Measurements from ENCODE around the gene COL27A1. TPM values are rescaled to one million over a fixed set of nuclear protein-coding genes. Genes with fewer than 3 reads are reported as not detected.

The COL27A1 gene
- total and polyA plus RNA-seq, 7 donors = 1.4 to 13.3 (median 4.3) TPM

- Histone ChIP-seq H3K27me3 (no peaks in the 10 kb centered on the region), H3K36me3 (peaks cover 0 to 11% (median 0%) of the 10 kb centered on the region in 4 donors), H3K4me1 (peaks cover 0 to 12% (median 3%) of the 10 kb centered on the region in 4 donors), H3K4me3 (no peak overlapping the region), H3K9me3 (no peaks in the 10 kb centered on the region), H3K27ac (no peak overlapping the region)
- peak; percentile 57 for DNase-seq
- TF ChIP-seq POLR2A (IDR thresholded peaks at IDR 0.05) (no peak), CTCF (IDR thresholded peaks at IDR 0.05) (no peak), POLR2AphosphoS5 (IDR thresholded peaks at IDR 0.05) (no peak), EP300 (IDR thresholded peaks at IDR 0.05) (no peak)
- intact Hi-C loops (cut with DNase I) = no loop called here
- 67 to 73% methylated on average over 23 of the region's 23 CpGs for WGBS, 2 donors
These were observed 133.1 kb downstream of the COL27A1 start for GRCh38 chr9:114288193-114289091.

DNA sequence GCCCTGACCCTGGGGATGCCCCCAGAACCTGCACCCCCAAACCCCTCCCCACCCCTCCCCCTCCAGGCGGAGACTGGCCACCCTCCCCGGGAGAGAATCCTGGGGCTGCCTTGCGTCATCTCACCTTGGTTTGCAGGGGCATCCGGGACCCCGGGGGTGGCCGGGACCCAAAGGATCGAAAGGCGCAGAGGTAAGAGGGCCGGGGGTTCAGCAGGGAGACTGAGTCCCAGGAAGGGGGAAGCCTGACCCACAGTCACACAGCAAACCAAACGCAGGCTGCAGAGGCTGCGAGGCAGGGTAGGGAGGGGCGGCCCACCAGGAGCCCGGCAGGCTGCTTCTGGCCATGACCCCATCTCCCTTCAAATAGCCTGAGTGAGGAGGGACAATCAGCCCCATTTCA is 133.8 kb downstream of the COL27A1 start:
- Histone ChIP-seq H3K4me3 (no peak overlapping the region), H3K36me3 (peaks cover 0 to 11% (median 0%) of the 10 kb centered on the region in 4 donors), H3K27me3 (no peaks in the 10 kb centered on the region), H3K9me3 (no peaks in the 10 kb centered on the region), H3K27ac (no peak overlapping the region), H3K4me1 (peaks cover 0 to 12% (median 3%) of the 10 kb centered on the region in 4 donors)
- TF ChIP-seq CTCF (IDR thresholded peaks at IDR 0.05) = no peak
- TF ChIP-seq EP300 (IDR thresholded peaks at IDR 0.05) = no peak
- TF ChIP-seq POLR2A (IDR thresholded peaks at IDR 0.05) = no peak
- no peak for TF ChIP-seq POLR2AphosphoS5 (IDR thresholded peaks at IDR 0.05)
- intact Hi-C loops (cut with DNase I) = no loop called here
- DNase-seq = peak; percentile 46
- 90 to 91% methylated on average over 13 of the region's 13 CpGs for WGBS, 2 donors

GRCh38 chr9:114289571-114290481 is 134.5 kb downstream of the COL27A1 start:
- WGBS, 2 donors = 86 to 90% methylated on average over 13 of the region's 13 CpGs
- H3K4me3 ChIP-seq = no peak overlapping the region
- no peaks in the 10 kb centered on the region for H3K27me3 ChIP-seq
- DNase-seq = peak; percentile 55
- intact Hi-C loops (cut with DNase I) = loop anchor here (1.0 kb wide), 3 partner anchors 135 to 208 kb away; partner anchors contain the start of gene COL27A1
- peaks cover 0 to 12% (median 3%) of the 10 kb centered on the region in 4 donors for H3K4me1 ChIP-seq
- TF ChIP-seq EP300 (IDR thresholded peaks at IDR 0.05) = no peak
- TF ChIP-seq CTCF (IDR thresholded peaks at IDR 0.05) = no peak
- TF ChIP-seq POLR2AphosphoS5 (IDR thresholded peaks at IDR 0.05) = no peak
- no peak for TF ChIP-seq POLR2A (IDR thresholded peaks at IDR 0.05)
- peaks cover 0 to 16% (median 0%) of the 10 kb centered on the region in 4 donors for H3K36me3 ChIP-seq
- peaks cover 0 to 4% (median under 1%) of the 10 kb centered on the region in 4 donors for H3K9me3 ChIP-seq
- no peak overlapping the region for H3K27ac ChIP-seq

- Histone ChIP-seq H3K27me3 (no peaks in the 10 kb centered on the region), H3K36me3 (peaks cover 0 to 23% (median 0%) of the 10 kb centered on the region in 4 donors), H3K27ac (no peak overlapping the region), H3K9me3 (peaks cover 0 to 4% (median 1%) of the 10 kb centered on the region in 4 donors), H3K4me3 (no peak overlapping the region), H3K4me1 (peaks cover 0 to 12% (median 3%) of the 10 kb centered on the region in 4 donors)
- WGBS, 2 donors = 71 to 76% methylated on average over 7 of the region's 7 CpGs
- intact Hi-C loops (cut with DNase I) = loop anchor here (1.0 kb wide), 3 partner anchors 135 to 208 kb away; partner anchors contain the start of gene COL27A1
- TF ChIP-seq EP300 (IDR thresholded peaks at IDR 0.05) (no peak), POLR2AphosphoS5 (IDR thresholded peaks at IDR 0.05) (no peak), CTCF (IDR thresholded peaks at IDR 0.05) (no peak)
- DNase-seq = peak; percentile 40
These were observed 135.2 kb downstream of the COL27A1 start for GRCh38 chr9:114290561-114290986.
